HepG2 (cell line): ENCODE measurements around the gene RNU6-1. TPM values are rescaled to one million over a fixed set of nuclear protein-coding genes. Genes with fewer than 3 reads are reported as not detected.

Experiments
- NFAT5 ChIP-seq: sonication (generic); formaldehyde crosslinking; IDR thresholded peaks from 2 replicates; pipeline ENCODE4 v1.4.0; 2020; ENCODE audit warnings: missing genetic modification reagents
- SAFB2 ChIP-seq: sonication (generic); formaldehyde crosslinking; IDR thresholded peaks from 2 replicates; pipeline ENCODE4 v1.5.1; 2020; ENCODE audit warnings: missing genetic modification reagents, low read depth, mild to moderate bottlenecking, borderline replicate concordance
- SETDB1 ChIP-seq: sonication (generic); formaldehyde crosslinking; IDR thresholded peaks from 2 replicates; pipeline ENCODE4 v1.5.1; 2020; ENCODE audit warnings: missing genetic modification reagents, mild to moderate bottlenecking, borderline replicate concordance
- ZFYVE20 ChIP-seq: sonication (generic); formaldehyde crosslinking; IDR thresholded peaks from 2 replicates; pipeline ENCODE4 v1.8.0; 2023; ENCODE audit warnings: low read depth, mild to moderate bottlenecking, moderate library complexity, missing genetic modification reagents, borderline replicate concordance
- ZHX2 ChIP-seq, 2 experiments: sonication (generic) in 1 of 2; formaldehyde crosslinking in 1 of 2; IDR thresholded peaks; 2 replicates each; pipeline versions ENCODE4 v1.6.1 to v1.9.0; 2014 to 2022; ENCODE audit warnings: antibody characterized with exemption in 1 of 2, borderline replicate concordance in 1 of 2, inconsistent platforms in 1 of 2, low read depth in 1 of 2, missing genetic modification reagents in 1 of 2
- ZNF354B ChIP-seq: sonication (generic); formaldehyde crosslinking; IDR thresholded peaks from 2 replicates; pipeline ENCODE4 v1.8.0; 2022; ENCODE audit warnings: mild to moderate bottlenecking, missing genetic modification reagents
- ZNF790 ChIP-seq: sonication (generic); formaldehyde crosslinking; IDR thresholded peaks from 2 replicates; pipeline ENCODE4 v1.8.0; 2022; ENCODE audit warnings: missing genetic modification reagents, mild to moderate bottlenecking, borderline replicate concordance
- polyA plus RNA-seq, 8 experiments: library from polyadenylated mRNA; depleted of rRNA in 3 of 8; stranded (reverse) in 7 of 8; unstranded in 1 of 8; fragments of >200 nt; fragmentation: Illumina TruSeq in 4 of 8; extraction: Trizol in 4 of 8; gene quantifications; 2 replicates each; pipeline versions ENCODE4 v1.2.1 to v1.2.3, GENCODE V29; 2011 to 2016; ENCODE audit warnings: low read depth in 4 of 8, missing spikeins in 1 of 8, mixed read lengths in 1 of 8; ENCODE audit not compliant: insufficient read depth in 1 of 8
- total RNA-seq, 5 experiments: library from RNA; depleted of rRNA; stranded (reverse); fragments of >200 nt; fragmentation: Illumina TruSeq; extraction: Trizol; gene quantifications; 2 replicates each; pipeline ENCODE4 v1.2.3, GENCODE V29; 2016; ENCODE audit warnings: low read depth in 1 of 5
- TF ChIP-seq, protein P1 (sequence below): sonication (generic); formaldehyde crosslinking; IDR thresholded peaks from 2 replicates; pipeline ENCODE4 v1.4.0; 2020; ENCODE audit warnings: mild to moderate bottlenecking, missing genetic modification reagents, borderline replicate concordance
- TF ChIP-seq, protein P2 (sequence below): sonication (generic); formaldehyde crosslinking; IDR thresholded peaks from 2 replicates; pipeline ENCODE4 v1.4.0; 2020; ENCODE audit warnings: missing genetic modification reagents, low read depth, mild to moderate bottlenecking, borderline replicate concordance

RNU6-1 gene
- total and polyA plus RNA-seq, 2 of the 13 experiments (the other 11 are each of a cell fraction or from before 2014, with no cell fraction given), result under 0.01 TPM; not detected in 1

DNA sequence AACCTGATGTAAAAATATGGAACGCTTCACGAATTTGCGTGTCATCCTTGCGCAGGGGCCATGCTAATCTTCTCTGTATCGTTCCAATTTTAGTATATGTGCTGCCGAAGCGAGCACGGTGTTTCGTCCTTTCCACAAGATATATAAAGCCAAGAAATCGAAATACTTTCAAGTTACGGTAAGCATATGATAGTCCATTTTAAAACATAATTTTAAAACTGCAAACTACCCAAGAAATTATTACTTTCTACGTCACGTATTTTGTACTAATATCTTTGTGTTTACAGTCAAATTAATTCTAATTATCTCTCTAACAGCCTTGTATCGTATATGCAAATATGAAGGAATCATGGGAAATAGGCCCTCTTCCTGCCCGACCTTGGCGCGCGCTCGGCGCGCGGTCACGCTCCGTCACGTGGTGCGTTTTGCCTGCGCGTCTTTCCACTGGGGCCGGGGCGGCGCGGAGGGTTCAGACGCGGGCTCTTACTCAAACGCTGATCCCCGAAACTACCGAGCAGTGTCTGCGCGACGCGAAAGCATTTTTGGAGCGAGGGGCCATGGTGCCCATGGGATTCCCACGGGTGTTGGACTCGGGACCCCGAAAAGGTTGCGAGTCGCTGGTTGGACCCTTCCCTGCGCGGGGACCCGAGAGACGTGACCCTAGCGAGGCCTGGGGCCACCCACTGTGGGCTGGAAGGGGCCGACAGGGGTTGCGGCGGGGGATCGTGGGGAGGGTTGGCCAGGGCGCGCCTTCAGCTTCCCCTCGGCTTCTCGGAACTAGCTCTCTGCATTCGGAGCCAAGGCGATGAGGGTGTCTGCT is at the start of gene RNU6-1 (continued):
- TF ChIP-seq ZFYVE20 (CRISPR knock-in tag) (no peak), NFAT5 (no peak), SETDB1 (no peak), ZNF354B (CRISPR knock-in tag) (no peak), SAFB2 (CRISPR knock-in tag) (0 out of 2 replicates have a peak, but pooled peaks have one; percentile 46), ZNF790 (CRISPR knock-in tag) (no peak), ZHX2 (IDR thresholded peaks at IDR 0.05; ENCODE audit: low read depth) (no peak), ZHX2 (CRISPR knock-in tag; IDR thresholded peaks at IDR 0.05; ENCODE audit: borderline replicate concordance) (no peak)
- TF ChIP-seq, protein P1, sequence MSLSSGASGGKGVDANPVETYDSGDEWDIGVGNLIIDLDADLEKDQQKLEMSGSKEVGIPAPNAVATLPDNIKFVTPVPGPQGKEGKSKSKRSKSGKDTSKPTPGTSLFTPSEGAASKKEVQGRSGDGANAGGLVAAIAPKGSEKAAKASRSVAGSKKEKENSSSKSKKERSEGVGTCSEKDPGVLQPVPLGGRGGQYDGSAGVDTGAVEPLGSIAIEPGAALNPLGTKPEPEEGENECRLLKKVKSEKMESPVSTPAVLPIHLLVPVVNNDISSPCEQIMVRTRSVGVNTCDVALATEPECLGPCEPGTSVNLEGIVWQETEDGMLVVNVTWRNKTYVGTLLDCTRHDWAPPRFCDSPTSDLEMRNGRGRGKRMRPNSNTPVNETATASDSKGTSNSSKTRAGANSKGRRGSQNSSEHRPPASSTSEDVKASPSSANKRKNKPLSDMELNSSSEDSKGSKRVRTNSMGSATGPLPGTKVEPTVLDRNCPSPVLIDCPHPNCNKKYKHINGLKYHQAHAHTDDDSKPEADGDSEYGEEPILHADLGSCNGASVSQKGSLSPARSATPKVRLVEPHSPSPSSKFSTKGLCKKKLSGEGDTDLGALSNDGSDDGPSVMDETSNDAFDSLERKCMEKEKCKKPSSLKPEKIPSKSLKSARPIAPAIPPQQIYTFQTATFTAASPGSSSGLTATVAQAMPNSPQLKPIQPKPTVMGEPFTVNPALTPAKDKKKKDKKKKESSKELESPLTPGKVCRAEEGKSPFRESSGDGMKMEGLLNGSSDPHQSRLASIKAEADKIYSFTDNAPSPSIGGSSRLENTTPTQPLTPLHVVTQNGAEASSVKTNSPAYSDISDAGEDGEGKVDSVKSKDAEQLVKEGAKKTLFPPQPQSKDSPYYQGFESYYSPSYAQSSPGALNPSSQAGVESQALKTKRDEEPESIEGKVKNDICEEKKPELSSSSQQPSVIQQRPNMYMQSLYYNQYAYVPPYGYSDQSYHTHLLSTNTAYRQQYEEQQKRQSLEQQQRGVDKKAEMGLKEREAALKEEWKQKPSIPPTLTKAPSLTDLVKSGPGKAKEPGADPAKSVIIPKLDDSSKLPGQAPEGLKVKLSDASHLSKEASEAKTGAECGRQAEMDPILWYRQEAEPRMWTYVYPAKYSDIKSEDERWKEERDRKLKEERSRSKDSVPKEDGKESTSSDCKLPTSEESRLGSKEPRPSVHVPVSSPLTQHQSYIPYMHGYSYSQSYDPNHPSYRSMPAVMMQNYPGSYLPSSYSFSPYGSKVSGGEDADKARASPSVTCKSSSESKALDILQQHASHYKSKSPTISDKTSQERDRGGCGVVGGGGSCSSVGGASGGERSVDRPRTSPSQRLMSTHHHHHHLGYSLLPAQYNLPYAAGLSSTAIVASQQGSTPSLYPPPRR (CRISPR knock-in tag), result no peak
- TF ChIP-seq, protein P2, sequence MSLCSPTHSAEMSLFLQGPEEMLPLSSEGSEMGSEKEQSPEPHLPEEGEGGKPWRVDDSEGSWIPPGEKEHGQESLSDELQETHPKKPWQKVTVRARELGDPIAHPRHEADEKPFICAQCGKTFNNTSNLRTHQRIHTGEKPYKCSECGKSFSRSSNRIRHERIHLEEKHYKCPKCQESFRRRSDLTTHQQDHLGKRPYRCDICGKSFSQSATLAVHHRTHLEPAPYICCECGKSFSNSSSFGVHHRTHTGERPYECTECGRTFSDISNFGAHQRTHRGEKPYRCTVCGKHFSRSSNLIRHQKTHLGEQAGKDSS (CRISPR knock-in tag), result no peak
